ENCODE measurements around the gene TBC1D14. TPM values are rescaled to one million over a fixed set of nuclear protein-coding genes. Genes with fewer than 3 reads are reported as not detected.

TBC1D14 gene
- polyA plus RNA-seq, 3 donors, result 36.3 to 44.7 (median 39.3) TPM

- peaks cover 16 to 23% of the 10 kb centered on the region in 2 donors for H3K36me3 Mint-ChIP-seq
- no peaks in the 10 kb centered on the region for H3K79me2 ChIP-seq (ENCODE audit: insufficient read depth, low read length)
- H3K4me2 ChIP-seq (replicated peaks; ENCODE audit: extremely low read depth, low read length, poor library complexity, severe bottlenecking), result peak overlapping the region; percentile 60
- H3K27me3 ChIP-seq (ENCODE audit: control insufficient read depth in 2 of 2, insufficient read depth in 2 of 2, low read length in 2 of 2), result no peaks in the 10 kb centered on the region
- H2AFZ ChIP-seq (ENCODE audit: insufficient read depth, low read depth, low read length, poor library complexity, severe bottlenecking), result no peak overlapping the region
- H4K20me1 ChIP-seq (ENCODE audit: insufficient read depth, low read length), result no peaks in the 10 kb centered on the region
- H3K4me3 Mint-ChIP-seq, result peak overlapping the region; percentile 53 to 80
- peak overlapping the region in 1 of 3 experiments; percentile 60 for H3K4me3 ChIP-seq (replicated peaks in 1 of 3; ENCODE audit: low read depth in 2 of 3, low read length in 3 of 3)
- H3K9ac ChIP-seq (ENCODE audit: insufficient read depth, low read length, poor library complexity, severe bottlenecking), result peak overlapping the region; percentile 43
- DNase-seq, result peak; percentile 71 to 74 (median 72)
- no peak for TF ChIP-seq CTCF (IDR thresholded peaks at IDR 0.05)
- H3K4me1 ChIP-seq (ENCODE audit: control insufficient read depth in 1 of 2, insufficient read depth in 2 of 2, low read length in 2 of 2), result peaks cover 66 to 72% of the 10 kb centered on the region in 2 donors
- H3K27ac Mint-ChIP-seq, result peak overlapping the region; percentile 91 to 97 (median 97)
- intact Hi-C loops (cut with micrococcal nuclease), result loop anchor here in 1 of 2 donors (5.0 kb wide), 1 partner anchor 40 kb away; no protein-coding TSS in a partner anchor
- peaks cover 9 to 18% of the 10 kb centered on the region in 2 donors for H3K9me3 ChIP-seq (replicated peaks in 1 of 2; ENCODE audit: control insufficient read depth in 1 of 2, insufficient read depth in 1 of 2, low read length in 2 of 2)
- WGBS (ENCODE audit: insufficient coverage), result 14% methylated on average over 16 of the region's 21 CpGs
- peak overlapping the region; percentile 84 to 92 for H3K27ac ChIP-seq (ENCODE audit: low read depth in 1 of 2, low read length in 2 of 2)
- H3K27me3 Mint-ChIP-seq (ENCODE audit: low read depth in 3 of 3), result peaks cover 0 to 2% (median 1%) of the 10 kb centered on the region in 3 donors
- peaks cover 5 to 20% (median 17%) of the 10 kb centered on the region in 7 donors for H3K9me3 Mint-ChIP-seq
- peaks cover 67% of the 10 kb centered on the region for H3K4me1 Mint-ChIP-seq
- peaks cover 12 to 18% of the 10 kb centered on the region in 2 donors for H3K36me3 ChIP-seq (replicated peaks in 1 of 2; ENCODE audit: control insufficient read depth in 1 of 2, insufficient read depth in 2 of 2, low read length in 2 of 2)
Observed at GRCh38 chr4:6887591-6888371, 21.8 kb upstream of the TBC1D14 start.

GRCh38 chr4:6888506-6889071 is 21.0 kb upstream of the TBC1D14 start:
- no peak for DNase-seq
- H3K4me2 ChIP-seq (replicated peaks; ENCODE audit: extremely low read depth, low read length, poor library complexity, severe bottlenecking), result peak overlapping the region; percentile 60
- H3K9me3 ChIP-seq (replicated peaks in 1 of 2; ENCODE audit: control insufficient read depth in 1 of 2, insufficient read depth in 1 of 2, low read length in 2 of 2), result peaks cover 9 to 18% of the 10 kb centered on the region in 2 donors
- no peaks in the 10 kb centered on the region for H4K20me1 ChIP-seq (ENCODE audit: insufficient read depth, low read length)
- no peak overlapping the region for H2AFZ ChIP-seq (ENCODE audit: insufficient read depth, low read depth, low read length, poor library complexity, severe bottlenecking)
- peak overlapping the region; percentile 77 to 97 (median 95) for H3K27ac Mint-ChIP-seq
- peak overlapping the region; percentile 43 for H3K9ac ChIP-seq (ENCODE audit: insufficient read depth, low read length, poor library complexity, severe bottlenecking)
- peaks cover 74 to 80% of the 10 kb centered on the region in 2 donors for H3K4me1 ChIP-seq (ENCODE audit: control insufficient read depth in 1 of 2, insufficient read depth in 2 of 2, low read length in 2 of 2)
- peaks cover 8 to 15% of the 10 kb centered on the region in 2 donors for H3K36me3 Mint-ChIP-seq
- TF ChIP-seq CTCF (IDR thresholded peaks at IDR 0.05), result no peak
- intact Hi-C loops (cut with micrococcal nuclease), result loop anchor here in 1 of 2 donors (5.0 kb wide), 1 partner anchor 39 kb away; no protein-coding TSS in a partner anchor
- 90% methylated on average over 10 of the region's 15 CpGs for WGBS (ENCODE audit: insufficient coverage)
- H3K79me2 ChIP-seq (ENCODE audit: insufficient read depth, low read length), result no peaks in the 10 kb centered on the region
- peaks cover 0 to 2% (median 1%) of the 10 kb centered on the region in 3 donors for H3K27me3 Mint-ChIP-seq (ENCODE audit: low read depth in 3 of 3)
- peaks cover 6 to 10% of the 10 kb centered on the region in 2 donors for H3K36me3 ChIP-seq (replicated peaks in 1 of 2; ENCODE audit: control insufficient read depth in 1 of 2, insufficient read depth in 2 of 2, low read length in 2 of 2)
- H3K4me1 Mint-ChIP-seq, result peaks cover 75% of the 10 kb centered on the region
- H3K4me3 ChIP-seq (replicated peaks in 1 of 3; ENCODE audit: low read depth in 2 of 3, low read length in 3 of 3), result peak overlapping the region in 1 of 3 experiments; percentile 60
- H3K27me3 ChIP-seq (ENCODE audit: control insufficient read depth in 2 of 2, insufficient read depth in 2 of 2, low read length in 2 of 2), result no peaks in the 10 kb centered on the region
- H3K9me3 Mint-ChIP-seq, result peaks cover 5 to 20% (median 17%) of the 10 kb centered on the region in 7 donors
- H3K4me3 Mint-ChIP-seq, result no peak overlapping the region
- peak overlapping the region; percentile 84 to 92 for H3K27ac ChIP-seq (ENCODE audit: low read depth in 1 of 2, low read length in 2 of 2)

Measured in CD14-positive monocyte (primary cell).